ENCODE results near the gene SMIM32. TPM values are rescaled to one million over a fixed set of nuclear protein-coding genes. Genes with fewer than 3 reads are reported as not detected.

SMIM32 gene
- total RNA-seq, 1 donor from 2014 or later: not detected

GRCh38 chr5:136146201-136146600, 46.8 kb downstream of the SMIM32 start:
- ATAC-seq (no peak), DNase-seq (ENCODE audit: low spot score) (no peak)
- intact Hi-C loops (cut with DNase I): no loop called here

GRCh38 chr5:136145030-136145429, 47.9 kb downstream of the SMIM32 start:
- ATAC-seq (no peak), DNase-seq (ENCODE audit: low spot score) (no peak)
- intact Hi-C loops (cut with DNase I): no loop called here

GRCh38 chr5:136143763-136144162, 49.2 kb downstream of the SMIM32 start:
- ATAC-seq (no peak), DNase-seq (ENCODE audit: low spot score) (no peak)
- intact Hi-C loops (cut with DNase I): no loop called here

GRCh38 chr5:136143312-136143711, 49.6 kb downstream of the SMIM32 start:
- no peak for DNase-seq (ENCODE audit: low spot score)
- intact Hi-C loops (cut with DNase I): no loop called here
- no peak for ATAC-seq

GRCh38 chr5:136141561-136141960, 51.4 kb downstream of the SMIM32 start:
- DNase-seq (ENCODE audit: low spot score): no peak
- no peak for ATAC-seq

More at GRCh38 chr5:136141561-136141960, 51.4 kb downstream of the SMIM32 start:
- intact Hi-C loops (cut with DNase I): no loop called here

Other genes with a start within 250 kb of the SMIM32 start
- gene LECT2, start 238.2 kb downstream of the SMIM32 start, total RNA-seq: not detected
- 232 TPM for gene TGFBI, start 164.2 kb downstream of the SMIM32 start, total RNA-seq
- 114 TPM for gene SMAD5, start 60.3 kb downstream of the SMIM32 start, total RNA-seq
- not detected for gene TRPC7, start 172.4 kb upstream of the SMIM32 start, total RNA-seq

Data from sciatic nerve (tissue), 2 donors.